OCI-LY7 (cell line): Measurements from ENCODE around the gene SASH1. TPM values are rescaled to one million over a fixed set of nuclear protein-coding genes. Genes with fewer than 3 reads are reported as not detected.

Source experiments
- BruUV-seq: library from RNA; stranded (reverse); fragments of 400-500 nt; replicated peaks from 2 replicates; lab custom pipeline; 2021; lab: Mats Ljungman, UMichigan
- CTCF ChIA-PET: fragments of 300-600 bp; sonication (Branson Sonifier 250); formaldehyde crosslinking; loops from one replicate; lab custom pipeline; 2022; ENCODE audit warnings: antibody characterized with exemption; ENCODE audit not compliant: unreplicated experiment; lab: Charles Lee
- POLR2A ChIA-PET: fragments of 300-600 bp; sonication (Branson Sonifier 250); formaldehyde crosslinking; loops from one replicate; lab custom pipeline; 2022; ENCODE audit warnings: antibody characterized with exemption; lab: Charles Lee
- DNase-seq: peaks from one replicate; pipeline ENCODE4 v3.0.0-alpha.2; 2015; ENCODE audit warnings: low spot score
- H2AFZ ChIP-seq: fragments of 200-600 bp; sonication (generic), shearing (Covaris generic); 2 replicates; pipeline ENCODE4 v1.6.1; 2014; ENCODE audit warnings: mild to moderate bottlenecking, antibody characterized with exemption, low read length, moderate library complexity
- H3K27ac ChIP-seq: fragments of 200-600 bp; sonication (generic); 2 replicates; pipeline ENCODE4 v1.5.1; 2014; ENCODE audit warnings: mixed run types, low read depth, mild to moderate bottlenecking, moderate library complexity, low read length, inconsistent platforms; ENCODE audit not compliant: poor library complexity, severe bottlenecking
- H3K36me3 ChIP-seq: fragments of 200-600 bp; sonication (generic); 2 replicates; pipeline ENCODE4 v1.6.1; 2014; ENCODE audit warnings: mild to moderate bottlenecking, antibody characterized with exemption, low read length, moderate library complexity, mixed read lengths; ENCODE audit not compliant: insufficient read depth
- H3K4me1 ChIP-seq: fragments of 200-600 bp; sonication (generic); 2 replicates; pipeline ENCODE4 v1.5.1; 2014; ENCODE audit warnings: mild to moderate bottlenecking, low read length; ENCODE audit not compliant: insufficient read depth, poor library complexity, severe bottlenecking
- H3K4me2 ChIP-seq: fragments of 200-600 bp; sonication (generic); 2 replicates; pipeline ENCODE4 v1.6.1; 2014; ENCODE audit warnings: mild to moderate bottlenecking, low read length
- H3K4me3 ChIP-seq: fragments of 200-600 bp; sonication (generic); 2 replicates; pipeline ENCODE4 v1.5.1; 2014; ENCODE audit warnings: mild to moderate bottlenecking, low read depth, low read length; ENCODE audit not compliant: poor library complexity, severe bottlenecking
- H3K79me2 ChIP-seq: fragments of 200-600 bp; sonication (generic); 2 replicates; pipeline ENCODE4 v1.6.1; 2016; ENCODE audit warnings: low read depth, mild to moderate bottlenecking, low read length, moderate library complexity, mixed read lengths; ENCODE audit not compliant: insufficient read depth
- H3K9me2 ChIP-seq: fragments of 200-600 bp; sonication (generic); 2 replicates; pipeline ENCODE4 v1.6.1; 2016; ENCODE audit warnings: mild to moderate bottlenecking, low read length, mixed read lengths; ENCODE audit not compliant: insufficient read depth
- H3K9me3 ChIP-seq: fragments of 200-600 bp; sonication (generic); 2 replicates; pipeline ENCODE4 v1.6.1; 2014; ENCODE audit warnings: mild to moderate bottlenecking, mixed run types, low read length, mixed read lengths
- H4K20me1 ChIP-seq: fragments of 200-600 bp; sonication (generic); 2 replicates; pipeline ENCODE4 v1.6.1; 2014; ENCODE audit warnings: mild to moderate bottlenecking, antibody characterized with exemption, low read length, moderate library complexity, mixed read lengths; ENCODE audit not compliant: insufficient read depth
- CTCF ChIP-seq: fragments of 200-600 bp; sonication (generic); conservative IDR thresholded peaks from 2 replicates; pipeline ENCODE4 v1.5.1; 2014; ENCODE audit warnings: mild to moderate bottlenecking, antibody characterized with exemption, low read length, moderate library complexity, mixed read lengths
- EZH2phosphoT487 ChIP-seq: fragments of 200-600 bp; sonication (generic); IDR thresholded peaks from 2 replicates; pipeline ENCODE4 v1.6.1; 2018; ENCODE audit warnings: low read depth, borderline replicate concordance, mild to moderate bottlenecking, mixed run types, antibody characterized with exemption, low read length, moderate library complexity, mixed read lengths
- intact Hi-C: fragments of 100-400 bp; cut with micrococcal nuclease; formaldehyde crosslinking; loops from one replicate; pipeline ENCODE4 v1.10.0; 2022; ENCODE audit not compliant: unreplicated experiment
- total RNA-seq, 2 experiments: library from RNA; depleted of rRNA in 1 of 2; stranded (reverse); fragments of >200 nt in 1 of 2; shearing (Covaris generic) in 1 of 2; gene quantifications; 2 replicates each; pipeline ENCODE4 v1.2.3, GENCODE V29; 2014 to 2022

SASH1 gene
- total RNA-seq, 2 experiments from 2014 or later: not detected

- BruUV-seq: no TSS peak
- Histone ChIP-seq H3K4me3 (no peak overlapping the region), H3K27ac (no peak overlapping the region), H4K20me1 (no peaks in the 10 kb centered on the region), H3K36me3 (no peaks in the 10 kb centered on the region), H3K9me3 (no peaks in the 10 kb centered on the region), H3K4me1 (peaks cover 6% of the 10 kb centered on the region), H2AFZ (no peak overlapping the region), H3K4me2 (no peak overlapping the region), H3K79me2 (no peaks in the 10 kb centered on the region), H3K9me2 (no peaks in the 10 kb centered on the region)
- ChIA-PET CTCF (no interaction called here), POLR2A (interaction anchor here (1.0 kb wide), 1 partner anchor 396 kb away, joined by 3 read pairs; no protein-coding TSS in a partner anchor)
- no peak for DNase-seq
- intact Hi-C loops: no loop called here
- TF ChIP-seq CTCF (no peak), EZH2phosphoT487 (no peak)
These were observed 192.7 kb downstream of the SASH1 start for GRCh38 chr6:148535381-148535780.

- Histone ChIP-seq H3K4me1 (no peaks in the 10 kb centered on the region), H3K27ac (no peak overlapping the region), H3K79me2 (no peaks in the 10 kb centered on the region), H3K4me3 (no peak overlapping the region), H2AFZ (no peak overlapping the region), H3K9me3 (no peaks in the 10 kb centered on the region), H3K36me3 (no peaks in the 10 kb centered on the region), H3K4me2 (no peak overlapping the region), H3K9me2 (no peaks in the 10 kb centered on the region), H4K20me1 (no peaks in the 10 kb centered on the region)
- no TSS peak for BruUV-seq
- ChIA-PET POLR2A (interaction anchor here (1.0 to 1.3 kb wide), 2 partner anchors 93 to 397 kb away, joined by 3 read pairs; no protein-coding TSS in a partner anchor), CTCF (no interaction called here)
- DNase-seq: no peak
- TF ChIP-seq EZH2phosphoT487: no peak
- no peak for TF ChIP-seq CTCF
- intact Hi-C loops: no loop called here
These were observed 193.3 kb downstream of the SASH1 start for GRCh38 chr6:148535976-148536375.

GRCh38 chr6:148538261-148539190 lies 195.9 kb downstream of the SASH1 start:
- Histone ChIP-seq H3K27ac (no peak overlapping the region), H3K4me3 (no peak overlapping the region), H3K9me2 (no peaks in the 10 kb centered on the region), H3K36me3 (no peaks in the 10 kb centered on the region), H4K20me1 (no peaks in the 10 kb centered on the region), H2AFZ (no peak overlapping the region), H3K4me1 (no peaks in the 10 kb centered on the region), H3K4me2 (no peak overlapping the region), H3K79me2 (no peaks in the 10 kb centered on the region), H3K9me3 (no peaks in the 10 kb centered on the region)
- intact Hi-C loops: no loop called here
- no peak for DNase-seq
- POLR2A ChIA-PET: interaction anchor here (0.7 kb wide), 1 partner anchor 594 kb away, joined by 4 read pairs; no protein-coding TSS in a partner anchor
- TF ChIP-seq EZH2phosphoT487: no peak
- TF ChIP-seq CTCF: no peak
- CTCF ChIA-PET: no interaction called here
- BruUV-seq: no TSS peak
